Activated B cell treated with CpG ODN at 0.5 μM for 24 hours (primary cell): ENCODE results near the gene UGT8. TPM values are rescaled to one million over a fixed set of nuclear protein-coding genes. Genes with fewer than 3 reads are reported as not detected.
A peak's percentile ranks its signal among the peaks of the same experiment; 100 is the strongest.

Experiments used
- ATAC-seq: fragments of 200-7000 bp; cut with Tn5 transposase; one replicate; pipeline ENCODE4 v1.10.0; 2021; ENCODE audit warnings: low read depth, mild to moderate bottlenecking, moderate library complexity
- CTCF ChIA-PET: fragments of 350-600 bp; sonication (Branson Sonifier 250); formaldehyde crosslinking; loops from one replicate; lab custom pipeline; 2021; ENCODE audit warnings: antibody characterized with exemption; lab: Charles Lee
- POLR2A ChIA-PET: fragments of 350-600 bp; sonication (Branson Sonifier 250); formaldehyde crosslinking; loops from one replicate; lab custom pipeline; 2021; ENCODE audit warnings: antibody characterized with exemption; lab: Charles Lee
- DNase-seq: peaks from one replicate; pipeline ENCODE4 v3.0.0; 2022
- H3K27ac Mint-ChIP-seq: one replicate; pipeline ENCODE4 v1.8.0; 2020; ENCODE audit warnings: mixed read lengths
- H3K27me3 Mint-ChIP-seq: one replicate; pipeline ENCODE4 v1.8.0; 2021; ENCODE audit warnings: mixed read lengths
- H3K36me3 Mint-ChIP-seq: one replicate; pipeline ENCODE4 v1.8.0; 2021; ENCODE audit warnings: low read depth, mixed read lengths
- H3K4me1 Mint-ChIP-seq: one replicate; pipeline ENCODE4 v1.8.0; 2021; ENCODE audit warnings: mixed read lengths
- H3K4me3 Mint-ChIP-seq: one replicate; pipeline ENCODE4 v1.8.0; 2020; ENCODE audit warnings: mild to moderate bottlenecking, mixed read lengths
- H3K9me3 Mint-ChIP-seq: one replicate; pipeline ENCODE4 v1.8.0; 2020; ENCODE audit warnings: mixed read lengths
- intact Hi-C: fragments of 100-400 bp; cut with micrococcal nuclease; formaldehyde crosslinking; loops from one replicate; pipeline ENCODE4 v1.15.1; 2024
- total RNA-seq: library from RNA; stranded (reverse); gene quantifications from 2 replicates; pipeline ENCODE4 v1.2.3, GENCODE V29; 2022
- TF ChIP-seq, protein P1 (sequence below): fragments of 200-600 bp; IDR thresholded peaks from one replicate; pipeline ENCODE4 v1.8.0; 2022; ENCODE audit warnings: antibody characterized with exemption, mild to moderate bottlenecking

The UGT8 gene
- total RNA-seq, 1 donor from 2014 or later, result 20.0 TPM

- peak; percentile 35 for DNase-seq
Observed at GRCh38 chr4:114599231-114599902, 760 bp downstream of the UGT8 start.

DNA sequence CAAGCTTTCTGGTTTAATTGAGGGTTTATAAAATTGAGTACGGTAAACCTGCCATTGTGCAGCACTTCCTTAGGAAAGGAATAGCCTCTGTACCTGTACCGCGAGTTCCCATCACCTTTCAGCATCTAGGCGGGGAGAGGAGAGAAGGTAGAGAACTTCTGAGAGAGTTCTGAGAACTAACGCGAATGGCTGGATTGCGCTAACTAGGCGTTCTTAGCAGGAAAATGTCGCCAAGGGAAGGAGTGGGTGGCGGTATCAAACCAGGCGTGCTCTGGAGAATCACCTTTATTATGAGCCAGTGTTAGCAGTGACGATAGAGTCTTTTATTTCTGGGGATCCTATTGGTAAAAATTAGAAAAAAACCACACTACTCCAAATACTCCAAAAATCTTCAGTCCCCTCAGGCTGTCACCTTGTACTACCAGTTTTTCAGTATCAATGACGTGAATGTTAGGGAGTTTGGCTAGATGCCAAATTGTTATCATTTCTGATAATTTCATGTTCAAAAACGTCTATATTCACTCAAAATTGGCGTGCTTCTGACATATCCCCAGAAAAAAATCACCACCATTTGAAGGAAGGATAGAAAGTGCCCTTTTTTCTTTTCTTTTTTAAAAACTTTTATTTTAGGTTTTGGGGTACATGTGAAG is 1.4 kb downstream of the UGT8 start:
- H3K27me3 Mint-ChIP-seq, result no peaks in the 10 kb centered on the region
- ChIA-PET POLR2A (interaction anchor here (0.8 kb wide), 1 partner anchor 9 kb away, joined by 3 read pairs; no protein-coding TSS in a partner anchor), CTCF (no interaction called here)
- intact Hi-C loops, result loop anchor here (2.0 kb wide), 1 partner anchor 33 kb away; no protein-coding TSS in a partner anchor
- ATAC-seq (no peak), DNase-seq (no peak)
- H3K4me3 Mint-ChIP-seq, result peak overlapping the region; percentile 97
- peaks cover 26% of the 10 kb centered on the region for H3K4me1 Mint-ChIP-seq
- TF ChIP-seq, protein P1, sequence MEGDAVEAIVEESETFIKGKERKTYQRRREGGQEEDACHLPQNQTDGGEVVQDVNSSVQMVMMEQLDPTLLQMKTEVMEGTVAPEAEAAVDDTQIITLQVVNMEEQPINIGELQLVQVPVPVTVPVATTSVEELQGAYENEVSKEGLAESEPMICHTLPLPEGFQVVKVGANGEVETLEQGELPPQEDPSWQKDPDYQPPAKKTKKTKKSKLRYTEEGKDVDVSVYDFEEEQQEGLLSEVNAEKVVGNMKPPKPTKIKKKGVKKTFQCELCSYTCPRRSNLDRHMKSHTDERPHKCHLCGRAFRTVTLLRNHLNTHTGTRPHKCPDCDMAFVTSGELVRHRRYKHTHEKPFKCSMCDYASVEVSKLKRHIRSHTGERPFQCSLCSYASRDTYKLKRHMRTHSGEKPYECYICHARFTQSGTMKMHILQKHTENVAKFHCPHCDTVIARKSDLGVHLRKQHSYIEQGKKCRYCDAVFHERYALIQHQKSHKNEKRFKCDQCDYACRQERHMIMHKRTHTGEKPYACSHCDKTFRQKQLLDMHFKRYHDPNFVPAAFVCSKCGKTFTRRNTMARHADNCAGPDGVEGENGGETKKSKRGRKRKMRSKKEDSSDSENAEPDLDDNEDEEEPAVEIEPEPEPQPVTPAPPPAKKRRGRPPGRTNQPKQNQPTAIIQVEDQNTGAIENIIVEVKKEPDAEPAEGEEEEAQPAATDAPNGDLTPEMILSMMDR, result no peak
- H3K9me3 Mint-ChIP-seq, result no peaks in the 10 kb centered on the region
- peaks cover 7% of the 10 kb centered on the region for H3K36me3 Mint-ChIP-seq
- peak overlapping the region; percentile 90 for H3K27ac Mint-ChIP-seq

More at GRCh38 chr4:114599231-114599902, 760 bp downstream of the UGT8 start:
- ChIA-PET CTCF (no interaction called here), POLR2A (interaction anchor here (0.8 kb wide), 1 partner anchor 10 kb away, joined by 3 read pairs; no protein-coding TSS in a partner anchor)
- H3K36me3 Mint-ChIP-seq, result peaks cover 7% of the 10 kb centered on the region
- H3K27me3 Mint-ChIP-seq, result no peaks in the 10 kb centered on the region
- H3K4me1 Mint-ChIP-seq, result peaks cover 22% of the 10 kb centered on the region
- no peaks in the 10 kb centered on the region for H3K9me3 Mint-ChIP-seq
- H3K27ac Mint-ChIP-seq, result peak overlapping the region; percentile 90
- TF ChIP-seq, protein P1, result no peak
- no peak for ATAC-seq
- peak overlapping the region; percentile 97 for H3K4me3 Mint-ChIP-seq
- intact Hi-C loops, result loop anchor here (2.0 kb wide), 1 partner anchor 33 kb away; no protein-coding TSS in a partner anchor

GRCh38 chr4:114600672-114601071 is 2.1 kb downstream of the UGT8 start:
- no peak for ATAC-seq
- Mint-ChIP-seq H3K9me3 (no peaks in the 10 kb centered on the region), H3K27me3 (no peaks in the 10 kb centered on the region), H3K4me1 (peaks cover 27% of the 10 kb centered on the region), H3K27ac (peak overlapping the region; percentile 90), H3K4me3 (peak overlapping the region; percentile 97), H3K36me3 (peaks cover 7% of the 10 kb centered on the region)
- POLR2A ChIA-PET, result no interaction called here
- no peak for DNase-seq
- TF ChIP-seq, protein P1, result no peak
- intact Hi-C loops, result no loop called here
- CTCF ChIA-PET, result no interaction called here

DNA sequence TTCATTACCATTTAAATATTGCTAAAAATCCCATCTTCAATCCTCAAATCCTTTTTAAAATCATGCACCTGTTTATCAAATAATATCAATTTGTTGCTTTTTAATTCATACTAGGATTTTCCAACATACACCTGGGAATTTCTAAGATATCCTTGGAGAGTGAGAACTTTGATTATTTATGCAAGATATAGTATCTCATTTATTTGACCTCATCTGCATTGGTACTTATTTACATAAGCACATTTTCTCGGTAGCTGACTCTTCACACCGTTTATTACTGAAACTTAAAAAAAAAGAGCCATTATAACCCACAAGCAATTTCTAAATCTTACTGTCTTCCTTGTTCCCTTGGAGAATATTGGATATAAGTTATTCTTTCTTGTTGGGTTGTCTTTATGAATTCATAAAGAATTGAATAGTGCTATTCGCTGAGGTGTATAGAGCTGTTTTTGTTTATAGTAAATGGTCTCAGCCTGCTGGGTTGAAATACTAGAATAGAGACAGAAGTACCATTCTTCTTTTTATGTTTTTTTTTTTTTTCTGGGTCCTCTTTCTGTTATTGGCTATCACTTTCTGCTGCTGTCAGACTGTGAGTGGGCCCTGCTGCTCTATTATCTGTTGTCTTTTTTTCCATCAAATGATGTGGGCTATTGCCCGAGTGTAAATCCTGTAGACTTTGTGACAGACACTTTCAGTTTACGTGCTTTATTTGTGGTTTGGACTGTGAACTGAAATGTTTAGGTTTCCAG is 2.9 kb downstream of the UGT8 start:
- H3K9me3 Mint-ChIP-seq, result no peaks in the 10 kb centered on the region
- ATAC-seq, result no peak
- no peak overlapping the region for H3K4me3 Mint-ChIP-seq
- ChIA-PET CTCF (no interaction called here), POLR2A (interaction anchor here (0.7 kb wide), 1 partner anchor 107 kb away, joined by 3 read pairs; no protein-coding TSS in a partner anchor)
- peaks cover 27% of the 10 kb centered on the region for H3K4me1 Mint-ChIP-seq
- H3K36me3 Mint-ChIP-seq, result peaks cover 7% of the 10 kb centered on the region
- no peak for DNase-seq
- H3K27ac Mint-ChIP-seq, result no peak overlapping the region
- intact Hi-C loops, result loop anchor here (2.0 kb wide), 3 partner anchors 17 to 1037 kb away; no protein-coding TSS in a partner anchor
- TF ChIP-seq, protein P1, result no peak
- no peaks in the 10 kb centered on the region for H3K27me3 Mint-ChIP-seq
